Measurements from ENCODE around the gene RUNX3.

DNA sequence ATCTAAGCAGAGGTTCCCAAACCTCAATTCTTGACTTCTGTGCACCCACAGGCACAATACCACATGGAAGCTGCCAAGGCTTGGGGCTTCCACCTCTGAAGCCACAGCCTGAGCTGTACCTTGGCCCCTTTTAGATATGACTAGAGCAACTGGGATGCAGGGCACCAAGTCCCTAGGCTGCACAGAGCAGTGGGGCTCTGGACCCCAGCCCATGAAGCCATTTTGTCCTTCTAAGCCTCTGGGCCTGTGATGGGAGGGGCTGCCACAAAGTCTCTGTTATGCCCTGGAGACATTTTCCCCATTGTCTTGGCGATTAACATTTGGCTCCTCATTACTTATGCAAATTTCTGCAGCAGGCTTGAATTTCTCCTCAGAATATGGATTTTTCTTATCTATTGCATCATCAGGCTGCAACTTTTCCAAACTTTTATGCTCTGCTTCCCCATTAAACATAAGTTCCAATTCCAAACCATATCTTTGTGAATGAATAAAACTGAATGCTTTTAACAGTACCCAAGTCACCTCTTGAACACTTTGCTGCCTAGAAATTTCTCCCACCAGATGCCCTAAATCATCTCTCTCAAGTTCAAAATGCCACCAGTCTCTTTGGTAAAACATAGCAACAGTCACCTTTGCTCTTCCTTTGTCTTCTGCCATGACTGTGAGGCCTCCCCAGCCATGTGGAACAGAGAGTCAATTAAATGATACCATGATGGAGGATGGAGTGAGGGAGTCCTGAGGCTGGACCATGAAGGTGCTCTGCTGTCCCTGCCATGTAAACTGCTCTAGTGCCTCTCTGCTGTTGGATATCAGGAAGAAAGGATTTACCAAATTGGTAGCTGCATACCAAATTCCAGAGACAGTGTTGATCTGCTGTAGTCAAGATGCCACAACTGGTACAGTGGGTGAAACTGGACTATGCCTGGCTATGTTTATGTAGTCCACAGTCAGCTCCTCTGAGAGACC, 37.6 kb downstream of the RUNX3 start:
- TF ChIP-seq, protein P1, sequence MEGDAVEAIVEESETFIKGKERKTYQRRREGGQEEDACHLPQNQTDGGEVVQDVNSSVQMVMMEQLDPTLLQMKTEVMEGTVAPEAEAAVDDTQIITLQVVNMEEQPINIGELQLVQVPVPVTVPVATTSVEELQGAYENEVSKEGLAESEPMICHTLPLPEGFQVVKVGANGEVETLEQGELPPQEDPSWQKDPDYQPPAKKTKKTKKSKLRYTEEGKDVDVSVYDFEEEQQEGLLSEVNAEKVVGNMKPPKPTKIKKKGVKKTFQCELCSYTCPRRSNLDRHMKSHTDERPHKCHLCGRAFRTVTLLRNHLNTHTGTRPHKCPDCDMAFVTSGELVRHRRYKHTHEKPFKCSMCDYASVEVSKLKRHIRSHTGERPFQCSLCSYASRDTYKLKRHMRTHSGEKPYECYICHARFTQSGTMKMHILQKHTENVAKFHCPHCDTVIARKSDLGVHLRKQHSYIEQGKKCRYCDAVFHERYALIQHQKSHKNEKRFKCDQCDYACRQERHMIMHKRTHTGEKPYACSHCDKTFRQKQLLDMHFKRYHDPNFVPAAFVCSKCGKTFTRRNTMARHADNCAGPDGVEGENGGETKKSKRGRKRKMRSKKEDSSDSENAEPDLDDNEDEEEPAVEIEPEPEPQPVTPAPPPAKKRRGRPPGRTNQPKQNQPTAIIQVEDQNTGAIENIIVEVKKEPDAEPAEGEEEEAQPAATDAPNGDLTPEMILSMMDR (conservative IDR thresholded peaks at IDR 0.05 in 1 of 2, IDR thresholded peaks at IDR 0.05 in 1 of 2; ENCODE audit: low read depth in 1 of 2, low read length in 2 of 2), result no peak
- TF ChIP-seq EZH2 (IDR thresholded peaks at IDR 0.05; ENCODE audit: low read length, missing control alignments), result no peak

Measured in fibroblast of lung (primary cell).